Measurements from ENCODE around the gene TINAGL1. TPM values are rescaled to one million over a fixed set of nuclear protein-coding genes. Genes with fewer than 3 reads are reported as not detected.
A peak's percentile ranks its signal among the peaks of the same experiment; 100 is the strongest.

TINAGL1 gene
- total RNA-seq, 2 experiments from 2014 or later = not detected

DNA sequence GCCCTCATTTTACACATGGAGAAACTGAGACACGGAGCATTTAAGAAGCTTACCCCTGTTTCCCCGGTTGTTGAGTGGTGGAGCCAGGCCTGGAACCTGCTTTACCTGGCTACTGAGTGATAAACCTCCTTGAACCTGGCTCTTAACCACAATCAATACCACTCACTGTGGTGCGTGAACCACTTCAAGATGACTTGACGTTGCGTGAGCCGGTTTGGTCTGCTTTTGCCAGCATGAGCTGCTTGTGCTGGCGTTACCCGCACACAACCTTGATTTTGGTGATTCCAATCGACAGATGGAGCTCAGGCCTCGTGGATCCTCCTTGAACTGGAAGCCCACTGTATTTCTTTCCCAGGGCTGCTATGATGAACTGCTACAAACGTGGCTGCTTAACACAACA lies 6.1 kb upstream of the TINAGL1 start:
- no peak overlapping the region for H3K27ac Mint-ChIP-seq
- no peaks in the 10 kb centered on the region for H3K36me3 Mint-ChIP-seq (ENCODE audit: low read depth)
- no peaks in the 10 kb centered on the region for H3K9me3 Mint-ChIP-seq (ENCODE audit: insufficient read depth)
- H3K27me3 Mint-ChIP-seq (ENCODE audit: low read depth) = peaks cover 18% of the 10 kb centered on the region
- ChIA-PET CTCF (interaction anchor here (2.4 to 2.5 kb wide), 2 partner anchors 23 to 219 kb away, joined by 7 to 9 read pairs; no protein-coding TSS in a partner anchor), POLR2A (no interaction called here)
- no peak overlapping the region for H3K4me3 Mint-ChIP-seq
- DNase-seq (no peak), ATAC-seq (no peak)
- H3K4me1 Mint-ChIP-seq (ENCODE audit: low read depth) = no peaks in the 10 kb centered on the region

- H3K4me1 Mint-ChIP-seq (ENCODE audit: low read depth) = no peaks in the 10 kb centered on the region
- no peak for DNase-seq
- ChIA-PET POLR2A (interaction anchor here (0.5 kb wide), 1 partner anchor 311 kb away, joined by 3 read pairs; no protein-coding TSS in a partner anchor), CTCF (interaction anchor here (0.7 to 2.4 kb wide), 3 partner anchors 22 to 393 kb away, joined by 3 to 7 read pairs (median 3); no protein-coding TSS in a partner anchor)
- H3K27ac Mint-ChIP-seq = no peak overlapping the region
- peaks cover 16% of the 10 kb centered on the region for H3K27me3 Mint-ChIP-seq (ENCODE audit: low read depth)
- H3K4me3 Mint-ChIP-seq = no peak overlapping the region
- no peak for ATAC-seq
- H3K36me3 Mint-ChIP-seq (ENCODE audit: low read depth) = no peaks in the 10 kb centered on the region
- H3K9me3 Mint-ChIP-seq (ENCODE audit: insufficient read depth) = no peaks in the 10 kb centered on the region
Observed at GRCh38 chr1:31570906-31571305, 5.4 kb upstream of the TINAGL1 start.

DNA sequence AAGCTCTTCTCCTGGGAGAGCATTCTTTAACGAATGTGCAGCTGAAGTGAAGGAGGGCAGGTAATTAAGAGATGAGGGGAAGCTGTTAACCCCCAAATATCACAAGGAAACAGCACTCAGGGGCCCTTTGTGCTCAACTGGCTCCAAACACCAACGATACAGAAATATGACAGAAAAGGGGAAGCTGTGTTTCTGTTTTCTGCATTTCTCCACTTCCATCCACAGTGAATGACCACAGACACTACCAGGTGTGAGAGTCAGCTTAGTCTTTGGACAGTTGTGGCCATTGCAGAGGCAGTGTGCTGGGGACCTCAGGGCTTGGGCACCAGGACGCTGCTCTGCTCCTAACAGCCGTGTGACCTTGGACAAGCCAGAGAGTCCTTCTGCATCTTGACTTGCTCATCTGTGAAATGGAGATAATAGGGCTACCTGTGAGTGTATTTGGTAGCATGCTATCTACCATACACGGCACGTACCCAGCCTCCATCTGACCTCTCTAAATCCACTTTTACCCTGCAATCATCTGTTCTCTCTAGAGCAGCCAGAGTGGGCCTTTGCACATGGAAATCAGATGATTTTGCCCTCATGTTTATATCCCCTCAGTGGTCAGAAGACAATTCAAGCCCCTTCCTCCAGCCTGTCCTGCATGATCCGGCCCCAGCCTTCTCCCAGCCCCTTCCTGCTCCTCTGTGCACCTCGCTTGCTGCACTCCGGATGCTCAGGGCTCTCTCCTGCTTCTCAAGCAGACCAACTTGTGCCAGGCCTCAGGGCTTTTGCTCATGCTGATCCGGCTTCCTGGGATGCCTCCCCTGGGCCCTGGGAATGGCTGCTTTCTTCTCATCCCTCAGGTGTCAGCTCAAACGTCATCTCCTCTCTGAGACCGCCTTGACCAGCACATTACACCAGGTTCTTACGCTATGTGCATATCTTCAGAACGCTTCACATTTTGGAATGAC lies 4.7 kb upstream of the TINAGL1 start:
- no peaks in the 10 kb centered on the region for H3K36me3 Mint-ChIP-seq (ENCODE audit: low read depth)
- peaks cover 11% of the 10 kb centered on the region for H3K27me3 Mint-ChIP-seq (ENCODE audit: low read depth)
- ATAC-seq (no peak), DNase-seq (no peak)
- ChIA-PET POLR2A (interaction anchor here (0.5 kb wide), 1 partner anchor 312 kb away, joined by 3 read pairs; no protein-coding TSS in a partner anchor), CTCF (interaction anchor here (0.7 to 2.4 kb wide), 3 partner anchors 22 to 392 kb away, joined by 3 to 7 read pairs (median 3); no protein-coding TSS in a partner anchor)
- H3K9me3 Mint-ChIP-seq (ENCODE audit: insufficient read depth) = no peaks in the 10 kb centered on the region
- H3K27ac Mint-ChIP-seq = no peak overlapping the region
- H3K4me3 Mint-ChIP-seq = no peak overlapping the region
- no peaks in the 10 kb centered on the region for H3K4me1 Mint-ChIP-seq (ENCODE audit: low read depth)

DNA sequence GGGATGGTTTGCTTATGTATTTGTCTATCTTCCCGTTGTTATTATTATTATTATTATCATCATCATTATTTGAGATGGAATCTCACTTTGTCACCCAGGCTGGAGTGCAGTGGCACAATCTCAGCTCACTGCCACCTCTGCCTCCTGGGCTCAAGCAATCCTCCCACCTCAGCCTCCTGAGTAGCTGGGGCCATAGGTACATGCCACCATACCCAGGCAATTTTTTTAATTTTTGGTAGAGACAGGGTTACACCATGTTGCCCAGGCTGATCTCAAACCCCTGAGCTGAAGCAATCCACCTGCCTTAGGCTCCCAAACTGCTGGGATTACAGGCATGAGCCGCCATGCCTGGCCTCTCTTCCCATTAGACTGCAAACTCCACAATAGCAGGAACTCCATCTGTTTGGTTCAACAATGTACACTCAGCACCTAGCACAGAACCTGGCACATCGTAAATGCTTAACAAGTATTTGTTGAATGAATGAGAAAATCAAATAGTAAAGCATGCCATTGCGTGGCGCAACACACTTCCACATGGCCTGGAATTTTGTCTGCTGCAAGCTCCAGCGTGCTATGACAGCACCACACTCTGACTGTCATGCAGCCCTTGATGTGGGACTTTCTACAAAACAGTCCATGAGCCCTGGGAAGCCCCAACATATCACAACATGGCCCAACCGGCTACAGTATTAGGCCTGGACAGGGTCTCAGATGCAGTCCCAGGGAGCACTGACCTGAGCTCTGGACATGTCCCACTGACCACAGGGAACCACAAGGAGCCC lies 3.8 kb upstream of the TINAGL1 start:
- Mint-ChIP-seq H3K27me3 (ENCODE audit: low read depth) (peaks cover 14% of the 10 kb centered on the region), H3K4me3 (no peak overlapping the region), H3K27ac (no peak overlapping the region), H3K4me1 (ENCODE audit: low read depth) (no peaks in the 10 kb centered on the region), H3K36me3 (ENCODE audit: low read depth) (no peaks in the 10 kb centered on the region), H3K9me3 (ENCODE audit: insufficient read depth) (no peaks in the 10 kb centered on the region)
- DNase-seq (peak; percentile 8), ATAC-seq (no peak)
- ChIA-PET POLR2A (no interaction called here), CTCF (no interaction called here)

DNA sequence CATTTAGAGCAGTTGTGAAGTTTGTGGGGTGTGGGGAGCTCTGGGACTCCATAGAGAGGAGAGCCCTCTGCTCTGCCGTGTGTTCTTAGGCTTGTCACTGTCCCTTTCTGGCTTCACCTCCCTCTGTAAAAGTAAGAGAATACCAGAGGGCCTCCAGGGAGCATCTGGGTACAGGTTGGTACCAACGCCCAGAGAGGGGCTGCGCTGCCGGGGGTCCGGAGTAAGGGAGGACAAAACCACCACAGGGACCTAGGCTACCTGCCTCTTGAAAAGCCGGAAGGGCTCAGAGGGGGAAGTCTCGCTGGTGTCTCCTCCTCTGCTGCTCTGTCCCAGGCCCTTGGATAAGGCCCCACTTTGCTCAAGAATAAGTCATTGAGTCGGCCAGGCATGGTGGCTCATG lies 3.1 kb upstream of the TINAGL1 start:
- Mint-ChIP-seq H3K9me3 (ENCODE audit: insufficient read depth) (no peaks in the 10 kb centered on the region), H3K36me3 (ENCODE audit: low read depth) (no peaks in the 10 kb centered on the region), H3K4me3 (no peak overlapping the region), H3K27ac (no peak overlapping the region), H3K4me1 (ENCODE audit: low read depth) (no peaks in the 10 kb centered on the region), H3K27me3 (ENCODE audit: low read depth) (peaks cover 13% of the 10 kb centered on the region)
- ATAC-seq (no peak), DNase-seq (peak; percentile 9)
- CTCF ChIA-PET = no interaction called here
- POLR2A ChIA-PET = no interaction called here

- no peaks in the 10 kb centered on the region for H3K9me3 Mint-ChIP-seq (ENCODE audit: insufficient read depth)
- no peak overlapping the region for H3K27ac Mint-ChIP-seq
- H3K4me3 Mint-ChIP-seq = no peak overlapping the region
- DNase-seq = no peak
- no peaks in the 10 kb centered on the region for H3K4me1 Mint-ChIP-seq (ENCODE audit: low read depth)
- ChIA-PET CTCF (no interaction called here), POLR2A (no interaction called here)
- no peaks in the 10 kb centered on the region for H3K36me3 Mint-ChIP-seq (ENCODE audit: low read depth)
- H3K27me3 Mint-ChIP-seq (ENCODE audit: low read depth) = peaks cover 10% of the 10 kb centered on the region
- ATAC-seq = no peak
Observed at GRCh38 chr1:31574749-31575368, 1.5 kb upstream of the TINAGL1 start.

DNA sequence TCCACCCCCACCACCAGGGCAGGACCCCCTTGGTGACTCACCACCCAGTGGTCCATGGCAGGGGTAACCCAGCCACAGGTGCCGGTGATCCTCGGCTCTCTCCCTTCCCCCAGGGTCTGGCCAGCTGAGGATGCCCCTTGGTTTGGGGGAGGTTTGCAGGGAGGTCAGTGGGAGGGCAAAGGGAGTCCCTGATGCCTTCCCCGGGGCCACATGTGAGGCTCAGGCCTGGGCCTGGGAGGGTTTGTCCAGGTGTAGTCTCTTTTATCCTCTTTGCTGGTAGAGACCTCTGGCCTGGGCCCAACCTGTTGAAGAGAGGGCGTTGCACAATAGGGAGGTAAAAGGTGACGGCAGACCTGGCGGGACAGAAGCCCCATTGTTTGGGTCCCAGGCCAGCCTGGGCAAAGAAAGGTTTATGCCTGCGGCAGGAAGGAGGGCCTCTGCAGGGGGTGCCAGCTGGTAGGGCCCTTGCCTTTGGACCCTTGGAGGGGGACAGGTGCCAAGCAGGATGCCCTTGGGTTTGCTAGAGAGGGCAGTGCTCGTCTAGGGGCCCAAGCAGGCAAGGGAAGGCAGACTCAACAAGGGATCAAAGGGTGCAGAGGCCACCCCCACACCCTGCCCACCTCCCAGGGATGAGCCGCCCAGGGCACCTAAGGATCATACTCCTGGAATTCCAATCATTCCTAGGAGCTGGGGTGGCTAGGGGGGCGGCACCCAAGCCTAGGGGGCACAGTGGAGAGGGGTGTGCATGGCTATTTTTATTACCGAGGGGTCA lies 760 bp upstream of the TINAGL1 start:
- ChIA-PET POLR2A (no interaction called here), CTCF (no interaction called here)
- Mint-ChIP-seq H3K9me3 (ENCODE audit: insufficient read depth) (no peaks in the 10 kb centered on the region), H3K4me3 (no peak overlapping the region), H3K4me1 (ENCODE audit: low read depth) (no peaks in the 10 kb centered on the region), H3K27ac (no peak overlapping the region), H3K36me3 (ENCODE audit: low read depth) (no peaks in the 10 kb centered on the region), H3K27me3 (ENCODE audit: low read depth) (peaks cover 10% of the 10 kb centered on the region)
- DNase-seq = peak; percentile 14
- ATAC-seq = no peak

- no peaks in the 10 kb centered on the region for H3K36me3 Mint-ChIP-seq (ENCODE audit: low read depth)
- no peaks in the 10 kb centered on the region for H3K9me3 Mint-ChIP-seq (ENCODE audit: insufficient read depth)
- no peak overlapping the region for H3K4me3 Mint-ChIP-seq
- DNase-seq (peak; percentile 5), ATAC-seq (no peak)
- H3K27ac Mint-ChIP-seq = no peak overlapping the region
- ChIA-PET POLR2A (no interaction called here), CTCF (no interaction called here)
- peaks cover 4% of the 10 kb centered on the region for H3K27me3 Mint-ChIP-seq (ENCODE audit: low read depth)
- H3K4me1 Mint-ChIP-seq (ENCODE audit: low read depth) = no peaks in the 10 kb centered on the region
Observed at GRCh38 chr1:31576743-31577455, 584 bp downstream of the TINAGL1 start.

DNA sequence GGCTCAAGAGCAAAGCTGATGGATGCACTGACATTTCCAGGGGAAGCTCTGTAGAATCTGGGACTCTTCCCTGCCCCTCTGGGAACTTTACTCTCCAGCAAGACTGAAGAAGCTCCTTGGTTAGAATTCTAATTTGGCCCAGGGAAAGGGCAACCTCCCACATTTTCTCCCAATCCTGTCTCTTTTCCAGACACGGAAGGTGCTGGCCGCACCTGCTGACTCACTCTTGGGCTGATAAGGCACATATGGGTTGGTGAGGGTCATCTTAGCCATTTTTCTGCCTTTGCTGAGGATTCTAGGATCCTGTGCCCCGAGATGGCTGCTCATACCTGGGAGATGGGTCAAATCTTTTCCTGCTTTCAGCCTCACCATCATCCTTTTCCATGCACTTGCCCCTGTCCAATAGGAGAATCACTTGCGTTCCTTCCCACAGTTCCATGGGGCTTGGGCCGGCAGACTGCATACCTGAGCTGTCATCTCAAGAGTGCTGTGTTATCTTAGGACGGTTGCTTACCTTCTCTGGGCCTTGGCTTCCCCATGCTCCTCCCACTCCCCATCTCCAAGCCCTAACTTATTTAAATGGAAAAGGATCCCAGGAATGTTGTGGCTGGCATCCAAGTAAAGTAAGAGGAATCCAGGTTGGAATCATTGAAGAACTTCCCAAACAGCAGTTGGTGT lies 1.3 kb downstream of the TINAGL1 start:
- no peaks in the 10 kb centered on the region for H3K4me1 Mint-ChIP-seq (ENCODE audit: low read depth)
- ChIA-PET POLR2A (no interaction called here), CTCF (interaction anchor here (1.2 kb wide), 1 partner anchor 157 kb away, joined by 3 read pairs; no protein-coding TSS in a partner anchor)
- H3K27ac Mint-ChIP-seq = no peak overlapping the region
- ATAC-seq = no peak
- no peak overlapping the region for H3K4me3 Mint-ChIP-seq
- peaks cover 4% of the 10 kb centered on the region for H3K27me3 Mint-ChIP-seq (ENCODE audit: low read depth)
- DNase-seq = peak; percentile 12
- no peaks in the 10 kb centered on the region for H3K9me3 Mint-ChIP-seq (ENCODE audit: insufficient read depth)
- H3K36me3 Mint-ChIP-seq (ENCODE audit: low read depth) = no peaks in the 10 kb centered on the region

GRCh38 chr1:31579374-31579773 lies 3.1 kb downstream of the TINAGL1 start:
- no peaks in the 10 kb centered on the region for H3K36me3 Mint-ChIP-seq (ENCODE audit: low read depth)
- no peak overlapping the region for H3K4me3 Mint-ChIP-seq
- no peaks in the 10 kb centered on the region for H3K9me3 Mint-ChIP-seq (ENCODE audit: insufficient read depth)
- POLR2A ChIA-PET = no interaction called here
- ATAC-seq = no peak
- peaks cover 4% of the 10 kb centered on the region for H3K27me3 Mint-ChIP-seq (ENCODE audit: low read depth)
- no peak overlapping the region for H3K27ac Mint-ChIP-seq
- CTCF ChIA-PET = interaction anchor here (0.9 kb wide), 1 partner anchor 30 kb away, joined by 3 read pairs; no protein-coding TSS in a partner anchor
- no peaks in the 10 kb centered on the region for H3K4me1 Mint-ChIP-seq (ENCODE audit: low read depth)
- DNase-seq = no peak
